HG02678 (cell line): ENCODE measurements around the gene MPIG6B.
A peak's percentile ranks its signal among the peaks of the same experiment; 100 is the strongest.

Experiments used
- ATAC-seq: cut with Tn5 transposase; IDR thresholded peaks from one replicate; pipeline ENCODE4 v1.9.1; 2021; ENCODE audit warnings: mild to moderate bottlenecking, moderate library complexity; ENCODE audit not compliant: unreplicated experiment

Gene MPIG6B

DNA sequence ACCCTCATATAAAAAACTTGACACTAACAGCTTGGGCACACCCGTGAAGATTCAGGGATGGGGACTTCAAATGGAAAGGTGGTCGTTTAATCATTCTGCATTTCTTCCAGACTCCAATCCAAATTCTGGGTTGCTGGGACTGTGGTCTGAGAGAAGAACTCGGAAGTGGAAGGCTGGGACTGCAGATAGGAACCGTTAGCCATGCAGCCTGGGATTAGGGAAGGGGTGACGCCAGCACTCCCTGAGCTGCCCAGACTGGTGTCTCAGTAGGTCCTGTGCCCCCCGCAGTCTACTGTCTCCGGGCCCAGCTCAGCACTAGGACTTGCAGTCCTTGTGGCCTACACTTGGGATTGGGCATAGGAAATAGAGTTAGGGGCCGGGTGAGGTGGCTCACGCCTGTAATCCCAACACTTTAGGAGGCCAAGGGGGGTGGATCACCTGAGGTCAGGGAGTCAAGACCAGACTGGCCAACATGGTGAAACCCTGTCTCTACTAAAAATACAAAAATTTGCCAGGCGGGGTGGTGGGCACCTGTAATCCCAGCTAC is 13.7 kb downstream of the MPIG6B start:
- ATAC-seq, result no peak

DNA sequence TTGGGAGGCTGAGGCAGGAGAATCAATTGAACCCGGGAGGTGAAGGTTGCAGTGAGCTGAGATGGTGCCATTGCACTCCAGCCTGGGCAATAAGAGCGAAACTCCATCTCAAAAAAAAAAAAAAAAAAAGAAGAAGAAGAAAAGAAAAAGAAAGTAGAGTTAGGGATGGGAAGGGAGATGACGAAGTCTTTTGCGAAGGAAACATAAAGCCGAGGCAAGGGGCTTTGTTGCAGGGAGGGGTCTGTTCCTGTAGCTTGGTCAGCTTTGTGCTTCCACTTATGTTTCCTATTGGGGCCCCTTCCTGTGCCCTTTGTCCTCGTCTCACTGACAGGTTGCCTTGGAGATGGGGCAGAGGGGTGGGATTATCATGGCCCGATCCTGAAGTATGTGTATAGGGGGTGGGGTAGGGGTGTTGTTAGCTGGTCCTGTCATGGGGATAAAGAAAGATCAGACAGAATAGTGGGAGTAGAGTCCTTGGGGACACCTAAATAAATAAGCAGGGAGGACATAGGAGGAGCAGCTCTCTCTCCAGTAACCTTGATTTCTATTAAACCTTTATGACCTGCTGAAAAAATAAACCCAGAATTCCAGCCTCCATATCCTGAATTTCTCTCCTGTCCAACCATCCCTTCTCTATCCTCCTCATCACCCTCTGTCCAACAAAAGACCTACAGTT is 14.3 kb downstream of the MPIG6B start:
- no peak for ATAC-seq

DNA sequence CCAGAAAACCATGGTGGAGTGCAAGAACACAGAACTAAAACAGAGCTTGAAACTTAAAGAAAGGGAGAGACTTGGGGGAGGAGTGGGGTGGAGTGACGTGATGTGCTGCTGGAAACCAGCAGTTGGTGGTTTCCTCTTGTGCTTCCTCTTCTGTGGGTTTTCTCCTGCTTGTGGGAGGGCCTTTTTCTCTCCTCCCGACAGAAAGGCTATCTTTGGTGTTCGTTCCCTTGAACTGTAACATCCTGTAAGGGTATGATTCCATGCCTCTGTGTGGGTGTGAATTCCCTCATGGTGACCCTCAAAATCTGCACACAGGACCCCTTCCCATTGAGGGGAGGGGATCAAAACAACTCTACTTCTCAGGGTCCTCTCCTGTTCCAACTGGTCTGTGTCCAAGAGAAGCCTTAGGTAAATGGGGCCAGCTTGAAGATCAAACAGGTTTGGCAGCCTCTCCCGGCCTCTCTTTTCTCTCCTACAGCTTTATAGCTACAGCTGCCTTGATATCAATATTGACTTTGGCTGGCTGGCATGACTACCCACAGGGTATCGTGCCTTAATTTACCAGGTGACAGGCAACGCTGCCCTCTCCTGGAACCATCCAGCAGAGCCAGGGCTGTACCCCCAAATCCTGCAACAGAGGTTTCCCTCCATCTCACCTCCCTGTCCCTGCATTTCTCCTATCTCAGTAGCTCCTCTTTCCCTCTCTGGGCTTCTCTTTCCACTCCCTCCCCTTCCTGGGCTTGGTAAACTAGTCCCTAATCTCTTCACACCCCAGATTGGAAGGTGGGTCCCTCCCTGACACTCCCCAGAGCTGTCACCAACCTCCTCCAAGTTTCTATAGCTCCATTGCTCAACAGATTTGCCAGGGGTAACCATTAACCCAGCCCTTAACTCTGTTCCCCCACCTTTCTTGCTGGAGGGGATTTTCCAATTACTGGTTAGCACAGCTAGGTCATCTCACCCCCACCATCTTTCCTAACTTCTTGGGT is 15.1 kb downstream of the MPIG6B start:
- no peak for ATAC-seq

DNA sequence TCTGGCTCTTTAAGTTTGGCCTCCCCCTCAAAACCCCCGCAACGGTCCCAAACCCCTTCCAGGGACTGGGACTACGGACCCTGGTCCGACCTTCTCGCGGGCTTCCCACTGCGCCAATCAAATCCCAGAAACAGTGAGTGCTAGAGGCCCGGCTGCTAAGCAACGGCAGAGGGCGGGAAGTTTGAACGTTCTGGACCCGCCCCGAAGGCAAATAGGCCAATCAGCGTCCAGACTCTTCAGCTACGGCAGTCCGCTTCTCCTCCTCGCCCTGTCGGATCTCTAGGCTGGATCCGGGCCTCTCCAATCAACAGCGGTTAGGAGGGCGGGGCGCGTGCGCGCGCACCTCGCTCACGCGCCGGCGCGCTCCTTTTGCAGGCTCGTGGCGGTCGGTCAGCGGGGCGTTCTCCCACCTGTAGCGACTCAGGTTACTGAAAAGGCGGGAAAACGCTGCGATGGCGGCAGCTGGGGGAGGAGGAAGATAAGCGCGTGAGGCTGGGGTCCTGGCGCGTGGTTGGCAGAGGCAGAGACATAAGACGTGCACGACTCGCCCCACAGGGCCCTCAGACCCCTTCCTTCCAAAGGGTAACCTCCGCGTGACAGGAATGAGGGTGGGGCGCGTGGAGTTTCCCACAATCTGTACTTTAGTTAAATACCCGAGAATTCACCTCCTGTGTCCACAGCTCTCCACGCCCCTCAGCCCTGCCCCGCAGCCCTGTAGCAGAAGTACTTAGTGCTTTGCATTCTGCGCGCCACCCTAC is 16.6 kb downstream of the MPIG6B start, which contains the start of gene MSH5:
Gene MSH5, plus strand, starts transcription at position 367 of the 758 bp plus-strand sequence. CDS start 462 bp downstream, outside the sequence.
- peak; percentile 84 for ATAC-seq

DNA sequence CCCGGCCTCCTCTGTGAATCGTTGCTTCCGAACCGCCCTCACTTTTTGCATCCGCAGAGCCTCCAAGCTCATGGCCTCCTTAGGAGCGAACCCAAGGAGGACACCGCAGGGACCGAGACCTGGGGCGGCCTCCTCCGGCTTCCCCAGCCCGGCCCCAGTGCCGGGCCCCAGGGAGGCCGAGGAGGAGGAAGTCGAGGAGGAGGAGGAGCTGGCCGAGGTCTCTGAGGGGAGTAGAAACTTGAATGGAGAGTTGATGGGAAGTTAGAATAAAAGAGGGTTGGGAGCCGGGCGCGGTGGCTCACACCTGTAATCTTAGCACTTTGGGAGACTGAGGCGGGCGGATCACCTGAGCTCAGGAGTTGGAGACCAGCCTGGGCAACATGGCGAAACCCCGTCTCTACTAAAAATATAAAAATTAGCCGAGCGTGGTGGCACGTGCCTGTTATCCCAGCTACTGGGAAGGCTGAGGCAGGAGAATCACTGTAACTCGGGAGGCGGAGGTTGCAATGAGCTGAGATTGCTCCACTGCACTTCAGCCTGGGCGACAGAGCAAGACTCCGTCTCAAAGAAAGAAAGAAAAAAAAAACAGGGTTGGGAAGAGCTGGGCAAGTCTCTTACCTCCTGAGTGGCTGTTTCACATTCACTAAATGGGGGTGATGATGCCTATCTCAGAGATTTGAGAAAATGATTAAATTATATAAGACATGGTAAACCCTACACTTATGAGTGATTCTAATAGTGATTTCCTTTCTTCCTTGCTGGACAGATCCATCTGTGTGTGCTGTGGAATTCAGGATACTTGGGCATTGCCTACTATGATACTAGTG is 17.4 kb downstream of the MPIG6B start:
- ATAC-seq, result no peak

DNA sequence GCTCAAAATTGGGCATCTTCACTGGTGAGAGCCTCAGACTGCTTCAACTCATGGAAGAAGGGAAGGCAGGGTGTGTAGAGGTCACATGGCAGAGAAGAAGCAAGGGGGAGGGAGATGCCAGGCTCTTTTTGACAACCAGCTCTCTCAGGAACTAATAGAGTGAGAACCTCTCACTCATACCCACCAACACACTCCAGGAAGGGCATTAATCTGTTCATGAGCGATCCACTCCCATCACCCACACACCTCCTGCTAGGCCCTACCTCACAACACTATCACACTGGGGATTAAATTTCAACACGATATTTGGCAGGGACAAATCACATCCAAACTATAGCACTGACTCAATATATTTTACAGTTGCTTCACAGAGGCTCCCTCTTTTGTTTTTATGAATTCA is 18.6 kb downstream of the MPIG6B start:
- no peak for ATAC-seq

DNA sequence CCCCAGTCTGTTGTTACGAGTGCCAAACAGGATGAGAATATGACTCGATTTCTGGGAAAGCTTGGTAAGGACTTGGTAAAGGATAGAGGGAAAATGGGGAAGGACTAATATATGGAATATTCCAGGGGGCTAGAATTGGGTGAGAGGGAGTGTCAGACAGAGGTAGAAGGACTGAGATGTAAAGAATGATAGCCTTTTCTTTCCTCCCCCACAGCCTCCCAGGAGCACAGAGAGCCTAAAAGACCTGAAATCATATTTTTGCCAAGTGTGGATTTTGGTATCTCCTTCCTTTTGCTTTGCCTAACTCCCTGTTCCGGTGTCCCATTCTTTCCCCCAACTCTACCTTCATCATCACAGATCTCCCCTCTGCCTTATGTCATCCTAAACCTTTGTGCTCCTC is 19.7 kb downstream of the MPIG6B start:
- ATAC-seq, result no peak

DNA sequence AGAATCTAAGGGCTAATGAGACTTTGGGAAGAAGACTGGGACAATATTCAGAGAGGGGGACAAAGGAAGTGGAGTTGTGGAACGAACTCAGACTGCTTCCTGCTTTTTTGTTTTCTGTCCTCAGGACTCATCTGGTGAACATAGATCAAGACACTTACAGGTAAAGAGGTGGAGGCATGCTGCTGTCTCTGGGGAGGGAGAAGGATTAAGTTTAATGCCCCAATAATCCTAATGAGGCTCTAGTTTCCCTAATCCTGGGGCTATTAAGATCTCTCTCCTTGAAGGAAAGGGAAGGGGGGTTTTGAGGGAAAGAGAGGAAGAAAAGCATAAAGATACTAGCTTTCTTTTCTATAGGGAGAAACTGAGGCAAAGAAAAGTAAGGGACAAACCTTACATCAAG is 21.2 kb downstream of the MPIG6B start:
- ATAC-seq, result no peak

DNA sequence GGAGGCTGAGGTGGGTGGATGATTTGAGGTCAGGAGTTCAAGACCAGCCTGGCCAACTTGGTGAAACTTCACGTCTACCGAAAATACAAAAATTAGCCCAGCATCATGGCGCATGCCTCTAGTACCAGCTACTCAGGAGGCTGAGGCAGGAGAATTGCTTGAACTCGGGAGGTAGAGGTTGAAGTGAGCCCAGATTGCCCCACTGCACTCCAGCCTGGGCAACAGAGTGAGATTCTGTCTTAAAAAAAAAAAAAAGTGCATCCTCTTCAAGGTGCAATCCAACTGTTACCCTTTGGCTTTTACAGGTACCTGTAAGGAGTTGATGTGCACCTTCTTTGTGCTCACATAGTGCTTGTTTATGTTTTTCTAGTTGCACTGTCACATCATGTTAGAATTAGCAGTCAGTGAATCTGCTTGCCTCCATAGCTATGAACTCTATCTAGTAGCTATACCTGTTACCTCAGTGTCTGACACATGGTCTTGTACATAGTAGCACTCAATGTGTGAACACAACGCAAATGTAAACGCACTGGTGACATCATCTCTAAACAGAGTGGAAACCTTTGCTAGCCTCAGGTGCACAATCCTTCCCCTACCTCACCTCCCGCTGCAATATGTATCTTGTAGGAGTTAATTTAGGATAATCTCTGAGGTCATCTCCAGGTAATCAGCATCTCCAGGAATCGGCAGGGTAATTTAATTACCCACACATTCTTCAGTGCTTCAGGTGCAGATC is 26.3 kb downstream of the MPIG6B start:
- ATAC-seq, result no peak

DNA sequence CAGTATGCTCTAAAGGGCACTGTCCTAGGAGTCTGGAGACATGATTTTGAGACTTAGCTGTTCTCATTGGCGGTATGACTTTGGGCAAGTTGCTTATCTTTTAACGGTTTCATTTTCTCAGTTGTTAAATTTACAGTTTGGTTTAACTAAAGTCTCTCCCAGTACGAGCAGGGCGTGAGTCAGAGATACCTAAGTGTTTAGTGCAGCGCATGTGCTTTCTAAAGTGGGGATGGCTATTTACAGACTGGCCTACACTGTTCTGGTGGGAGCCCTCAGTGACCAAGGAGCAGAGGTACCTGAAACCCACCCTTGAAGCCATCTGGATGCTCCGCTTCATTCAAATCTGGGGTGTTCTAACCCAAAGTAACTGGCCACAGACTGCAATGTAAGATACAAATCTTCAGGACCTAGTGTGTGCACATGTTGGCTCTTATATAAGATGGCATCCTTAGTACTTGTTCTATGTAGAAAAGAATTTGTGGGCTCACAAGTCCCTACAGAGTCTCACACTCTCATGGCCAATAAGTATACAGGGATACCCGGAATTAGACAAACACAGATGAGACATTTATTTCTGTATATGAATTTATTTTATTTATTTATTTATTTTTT is 27.3 kb downstream of the MPIG6B start:
- no peak for ATAC-seq

DNA sequence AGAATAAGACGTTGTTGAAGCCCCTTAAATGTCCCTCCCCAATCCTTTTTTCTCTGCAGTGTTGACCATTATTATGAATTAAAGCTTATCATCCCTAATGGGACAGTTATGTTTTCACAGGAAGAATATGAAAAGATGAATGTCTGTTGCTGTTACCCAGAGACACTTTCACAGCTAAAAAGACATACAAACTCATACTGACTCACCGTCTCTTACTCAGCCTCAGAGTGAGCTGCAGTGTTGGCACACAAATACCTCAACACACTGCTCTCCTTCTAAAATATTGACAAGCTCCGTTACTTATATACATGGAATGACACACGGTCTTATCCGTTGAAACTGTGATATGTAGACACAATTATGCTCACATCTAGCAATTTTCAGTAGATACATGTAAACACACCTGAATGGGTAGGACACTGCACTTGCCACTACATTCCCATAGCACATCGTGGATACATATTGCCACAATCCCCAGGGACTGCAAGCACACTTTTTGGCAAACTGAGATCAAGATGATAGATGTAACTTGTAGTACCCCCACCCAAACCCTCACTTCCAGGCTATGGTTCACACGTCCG is 29.7 kb downstream of the MPIG6B start:
- no peak for ATAC-seq

DNA sequence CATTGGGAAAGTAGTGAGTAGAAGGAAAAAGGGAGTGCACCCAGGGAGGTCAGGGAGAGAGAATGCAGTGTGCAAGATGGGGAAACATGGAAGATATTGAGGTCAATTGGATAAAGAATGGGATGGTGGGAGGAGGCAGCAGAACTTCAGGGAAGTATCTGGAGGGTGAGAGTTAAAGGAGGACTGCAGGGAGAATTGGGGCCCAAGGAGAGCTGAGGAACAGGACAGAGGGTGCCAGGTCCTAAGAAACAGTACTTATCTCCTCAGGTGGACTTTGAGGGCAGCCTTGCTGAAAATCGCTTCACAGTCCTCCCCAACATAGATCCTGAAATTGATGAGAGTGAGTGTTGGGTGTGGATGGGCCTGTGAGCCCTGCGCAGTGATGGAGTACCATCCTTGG is 35.1 kb downstream of the MPIG6B start:
- ATAC-seq, result no peak

DNA sequence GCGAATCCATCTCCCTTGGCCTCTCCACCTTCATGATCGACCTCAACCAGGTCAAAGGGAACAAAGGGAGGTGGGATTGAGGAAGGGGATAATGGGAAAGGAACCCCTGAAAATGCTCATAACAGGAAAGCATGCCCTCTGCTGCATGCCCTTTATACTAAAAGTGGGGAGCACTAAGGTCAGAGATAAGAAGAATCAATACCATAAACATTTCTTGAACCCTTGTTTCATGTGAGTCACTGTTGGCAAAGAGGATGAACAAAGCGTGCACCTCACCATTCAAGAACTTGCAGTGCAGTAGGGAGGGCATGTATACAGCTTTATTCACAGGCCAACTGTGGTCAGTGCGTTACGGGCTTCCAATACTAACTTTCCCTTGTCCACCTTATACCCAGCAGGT is 37.6 kb downstream of the MPIG6B start:
- no peak for ATAC-seq

DNA sequence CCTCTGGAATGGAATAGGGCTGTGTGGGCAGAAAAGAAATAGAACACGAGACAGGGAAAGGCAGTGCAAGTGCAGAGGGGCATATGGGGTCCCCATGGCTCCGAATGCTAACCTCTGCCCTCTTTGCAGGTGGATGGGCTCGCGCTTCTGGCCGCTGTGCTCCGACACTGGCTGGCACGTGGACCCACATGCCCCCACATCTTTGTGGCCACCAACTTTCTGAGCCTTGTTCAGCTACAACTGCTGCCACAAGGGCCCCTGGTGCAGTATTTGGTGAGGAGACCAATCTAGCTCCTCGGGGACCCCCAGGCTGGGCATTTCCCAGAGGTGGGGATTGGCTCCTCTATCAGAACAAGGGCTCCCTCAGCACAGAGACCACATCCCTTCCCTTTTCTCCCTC is 38.2 kb downstream of the MPIG6B start:
- ATAC-seq, result no peak

DNA sequence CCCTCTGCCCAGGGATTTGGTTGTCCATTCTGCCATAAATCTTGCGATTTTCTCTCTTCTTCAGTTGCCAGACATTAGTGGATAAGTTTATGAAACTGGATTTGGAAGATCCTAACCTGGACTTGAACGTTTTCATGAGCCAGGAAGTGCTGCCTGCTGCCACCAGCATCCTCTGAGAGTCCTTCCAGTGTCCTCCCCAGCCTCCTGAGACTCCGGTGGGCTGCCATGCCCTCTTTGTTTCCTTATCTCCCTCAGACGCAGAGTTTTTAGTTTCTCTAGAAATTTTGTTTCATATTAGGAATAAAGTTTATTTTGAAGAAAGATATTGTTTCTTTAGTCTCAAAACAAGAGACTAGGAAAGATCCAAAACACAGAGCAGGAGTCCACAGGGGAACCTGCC is 39.2 kb downstream of the MPIG6B start, which contains the start of gene SAPCD1:
Gene SAPCD1, plus strand, starts transcription at position 301 of the 400 bp plus-strand sequence. CDS start 399 bp downstream, outside the sequence.
- ATAC-seq, result no peak

DNA sequence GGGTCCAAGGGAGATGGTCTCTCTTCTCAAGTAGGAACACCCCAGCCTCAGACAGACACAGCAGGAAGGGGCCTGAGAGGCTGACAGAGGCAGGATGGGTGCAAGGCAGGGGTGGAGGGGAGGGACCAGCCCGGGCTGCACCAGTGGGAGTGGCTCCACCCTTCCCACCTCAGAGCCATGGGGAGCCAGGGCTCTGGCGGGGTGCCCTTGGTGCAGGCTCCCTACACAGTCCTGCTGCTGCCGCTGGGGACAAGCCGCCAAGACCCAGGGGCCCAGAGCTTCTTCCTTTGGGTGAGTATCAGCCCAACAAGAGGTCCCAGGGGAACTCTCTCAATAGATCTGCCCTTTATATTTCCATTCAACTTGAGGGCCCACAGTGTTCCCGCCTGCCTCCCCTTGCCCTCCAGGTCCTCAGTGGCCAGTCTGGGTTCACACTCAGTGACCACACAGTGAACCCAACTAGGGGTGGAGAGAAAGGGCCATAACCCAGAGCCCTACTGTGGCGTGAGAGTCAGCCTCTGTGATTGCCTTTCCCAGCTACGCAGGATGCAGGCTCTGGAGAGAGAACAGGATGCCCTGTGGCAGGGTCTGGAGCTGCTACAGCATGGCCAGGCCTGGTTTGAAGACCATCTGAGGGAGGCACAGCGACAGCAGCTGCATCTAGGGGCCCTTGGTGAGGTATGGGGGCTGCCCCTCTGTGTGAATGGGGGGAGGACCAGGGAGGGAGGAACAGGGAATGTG is 39.9 kb downstream of the MPIG6B start:
- no peak for ATAC-seq

DNA sequence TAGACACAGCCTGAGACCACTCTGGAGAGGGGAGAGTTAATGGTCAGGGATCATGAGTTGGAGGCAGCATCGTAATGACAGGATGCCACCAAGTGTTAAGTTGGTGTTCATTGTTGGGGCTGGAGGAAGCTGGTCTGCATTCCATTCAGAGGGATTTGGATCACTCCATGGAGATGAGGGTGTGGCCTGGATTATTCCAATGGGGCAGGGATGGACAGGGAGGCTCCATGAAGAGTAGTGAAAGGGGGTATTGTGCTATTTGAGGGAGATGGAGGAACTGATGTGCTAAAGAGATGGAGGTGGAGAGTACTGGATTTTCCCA is 40.4 kb downstream of the MPIG6B start:
- no peak for ATAC-seq

DNA sequence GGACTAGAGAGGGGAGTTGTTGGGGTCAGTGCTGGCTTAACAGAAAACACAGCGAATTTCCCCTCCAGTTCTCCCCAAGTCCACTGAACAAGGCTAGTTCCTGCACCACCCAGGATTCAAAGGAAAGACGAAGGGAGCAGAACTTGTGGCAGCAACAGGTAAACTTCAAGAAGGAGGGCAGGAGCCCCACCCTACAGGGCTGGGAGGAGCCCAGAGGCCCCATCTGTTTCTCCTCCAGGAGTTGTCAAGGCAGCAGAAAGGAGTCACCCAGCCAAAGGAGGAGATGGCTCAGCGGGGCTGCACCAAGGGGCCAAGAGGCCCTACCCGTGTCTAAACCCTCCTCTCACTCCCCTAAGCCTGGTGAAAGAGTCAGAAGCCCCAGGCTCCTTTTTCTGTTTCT is 41.0 kb downstream of the MPIG6B start:
- ATAC-seq, result no peak
